K562 (cell line): Measurements from ENCODE around the gene TARBP2. TPM values are rescaled to one million over a fixed set of nuclear protein-coding genes. Genes with fewer than 3 reads are reported as not detected.

Experiments
- ATAC-seq: fragments of 200-7000 bp; cut with Tn5 transposase; 3 replicates; pipeline ENCODE4 v1.9.1; 2020; ENCODE audit warnings: moderate library complexity
- BruUV-seq: library from RNA; stranded (reverse); fragments of 400-500 nt; replicated peaks from 2 replicates; lab custom pipeline; 2021; lab: Mats Ljungman, UMichigan
- CTCF ChIA-PET: fragments of 300-600 bp; formaldehyde crosslinking; extraction: SDS; loops from one replicate; lab custom pipeline; 2021; ENCODE audit warnings: low intra/inter-chr PET ratio; lab: Yijun Ruan, JAX
- POLR2A ChIA-PET: fragments of 300-600, 350-650 bp; sonication (Branson Sonifier 250); formaldehyde crosslinking; extraction: SDS; loops from one replicate; lab custom pipeline; 2021; ENCODE audit warnings: antibody characterized with exemption, inconsistent platforms; lab: Yijun Ruan, JAX
- DNase-seq, 4 experiments: peaks; one replicate each; pipeline versions ENCODE4 v3.0.0 to v3.0.0-alpha.2; 2011 to 2018; ENCODE audit warnings: low spot score in 3 of 4, mixed read lengths in 3 of 4; ENCODE audit errors: extremely low read depth in 1 of 4
- FAIRE-seq: peaks from 2 replicates; lab custom pipeline; 2011; peaks lifted over from hg19 to GRCh38; lab: Jason Lieb, UNC
- H2AFZ ChIP-seq: 2 replicates; pipeline ENCODE4 v1.6.0; 2011; ENCODE audit warnings: low read depth, low read length, control low read depth, inconsistent platforms
- H3K27ac ChIP-seq: fragments of 200-600 bp; 3 replicates; pipeline ENCODE4 v1.8.0; 2011; ENCODE audit warnings: low read depth, mild to moderate bottlenecking, control low read depth, inconsistent platforms, low read length, moderate library complexity, mixed read lengths; ENCODE audit errors: extremely low read depth
- H3K27me3 ChIP-seq, 2 experiments: fragments of 300-600 bp in 1 of 2; 2 replicates in 1 of 2; 3 replicates in 1 of 2; pipeline versions ENCODE4 v1.6.0 to v1.8.0; 2011; ENCODE audit warnings: inconsistent platforms in 2 of 2, low read length in 2 of 2, mild to moderate bottlenecking in 1 of 2, mixed read lengths in 1 of 2, moderate library complexity in 1 of 2; ENCODE audit not compliant: control insufficient read depth in 2 of 2, insufficient read depth in 2 of 2
- H3K36me3 ChIP-seq: fragments of 300-600 bp; 3 replicates; pipeline ENCODE4 v1.8.0; 2011; ENCODE audit warnings: mild to moderate bottlenecking, low read length, inconsistent platforms; ENCODE audit not compliant: control insufficient read depth, insufficient read depth
- H3K4me1 ChIP-seq, 2 experiments: fragments of 200-600 bp in 1 of 2; replicated peaks in 1 of 2; 2 replicates in 1 of 2; 3 replicates in 1 of 2; pipeline versions ENCODE4 v1.5.1 to v1.8.0; 2011; ENCODE audit warnings: inconsistent platforms in 2 of 2, low read length in 2 of 2, mild to moderate bottlenecking in 1 of 2, mixed read lengths in 1 of 2, moderate library complexity in 1 of 2; ENCODE audit not compliant: control insufficient read depth in 2 of 2, insufficient read depth in 2 of 2
- H3K4me2 ChIP-seq: 2 replicates; pipeline ENCODE4 v1.6.1; 2011; ENCODE audit warnings: low read length, control low read depth, inconsistent platforms, mixed read lengths; ENCODE audit not compliant: insufficient read depth
- H3K4me3 ChIP-seq: fragments of 200-600 bp; sonication (generic), shearing (Covaris generic); 2 replicates; pipeline ENCODE4 v1.5.1; 2016; ENCODE audit warnings: control low read depth, inconsistent platforms
- H3K79me2 ChIP-seq: fragments of 200-600 bp; 3 replicates; pipeline ENCODE4 v1.8.0; 2011; ENCODE audit warnings: low read length, inconsistent platforms; ENCODE audit not compliant: control insufficient read depth, insufficient read depth
- H3K9ac ChIP-seq, 2 experiments: 2 replicates each; pipeline versions ENCODE4 v1.6.0 to v1.6.1; 2011; ENCODE audit warnings: low read depth in 2 of 2, low read length in 2 of 2, control low read depth in 1 of 2, inconsistent platforms in 1 of 2, mild to moderate bottlenecking in 1 of 2, mixed read lengths in 1 of 2; ENCODE audit not compliant: insufficient read depth in 1 of 2
- H3K9me1 ChIP-seq: one replicate; pipeline ENCODE4 v1.6.0; 2011; ENCODE audit warnings: inconsistent platforms, mild to moderate bottlenecking, low read length, moderate library complexity; ENCODE audit not compliant: control insufficient read depth, insufficient read depth
- H3K9me3 ChIP-seq: replicated peaks from 2 replicates; pipeline ENCODE4 v1.5.1; 2011; ENCODE audit warnings: low read depth, low read length, inconsistent platforms; ENCODE audit not compliant: control insufficient read depth, insufficient read depth
- H4K20me1 ChIP-seq: replicated peaks from 2 replicates; pipeline ENCODE4 v1.6.1; 2011; ENCODE audit warnings: low read length, inconsistent platforms, mixed read lengths; ENCODE audit not compliant: control insufficient read depth, insufficient read depth
- BRD4 ChIP-seq: fragments of 200-600 bp; sonication (generic); IDR thresholded peaks from 2 replicates; pipeline ENCODE4 v1.6.1; 2017; ENCODE audit warnings: inconsistent platforms
- HMBOX1 ChIP-seq: sonication (generic); IDR thresholded peaks from 2 replicates; pipeline ENCODE4 v1.6.1; 2016
- JUN ChIP-seq, 2 experiments: sonication (generic) in 1 of 2; formaldehyde crosslinking in 1 of 2; IDR thresholded peaks; 2 replicates each; pipeline versions ENCODE4 v1.6.1 to v1.8.0; 2012 to 2022; ENCODE audit warnings: borderline replicate concordance in 2 of 2, mild to moderate bottlenecking in 2 of 2, improper control_type of control experiment in 1 of 2, low read depth in 1 of 2, low read length in 1 of 2, missing genetic modification reagents in 1 of 2
- SMAD2 ChIP-seq: fragments of 150-350 bp; IDR thresholded peaks from 2 replicates; pipeline ENCODE4 v1.6.1; 2014; ENCODE audit warnings: low read depth, mild to moderate bottlenecking, low read length
- YY1 ChIP-seq, 3 experiments: IDR thresholded peaks; 2 replicates each; pipeline ENCODE4 v1.6.1; 2011; ENCODE audit warnings: low read length in 2 of 3, mild to moderate bottlenecking in 2 of 3, moderate library complexity in 2 of 3, borderline replicate concordance in 1 of 3, control low read depth in 1 of 3, low read depth in 1 of 3; ENCODE audit not compliant: insufficient read depth in 3 of 3, insufficient replicate concordance in 2 of 3, control insufficient read depth in 1 of 3, insufficient read length in 1 of 3; ENCODE audit errors: extremely low read depth in 1 of 3
- ZFP91 ChIP-seq: sonication (generic); formaldehyde crosslinking; IDR thresholded peaks from 2 replicates; pipeline ENCODE4 v1.8.0; 2022; ENCODE audit warnings: mild to moderate bottlenecking, missing genetic modification reagents
- ZNF143 ChIP-seq: sonication (generic); formaldehyde crosslinking; IDR thresholded peaks from 2 replicates; pipeline ENCODE4 v1.9.0; 2022; ENCODE audit warnings: mild to moderate bottlenecking, missing genetic modification reagents
- WGBS: fragments of 100-300 bp; shearing (Covaris generic); methylation state at CpG from one replicate; pipeline ENCODE4 v1.1.6; 2016; ENCODE audit warnings: low coverage, mixed read lengths; ENCODE audit not compliant: insufficient coverage; ENCODE audit errors: missing lambda C conversion rate; 5-methylcytosine and 5-hydroxymethylcytosine counted together
- in situ Hi-C: fragments of 300-500 bp; cut with MboI; formaldehyde crosslinking; loops from 4 replicates; pipeline ENCODE4 v1.15.0; 2018; ENCODE audit warnings: inconsistent platforms, mixed read lengths
- intact Hi-C: fragments of 100-400 bp; cut with micrococcal nuclease; formaldehyde crosslinking; loops from 2 replicates; pipeline ENCODE4 v1.14.2; 2022
- polyA plus RNA-seq, 8 experiments: library from polyadenylated mRNA; depleted of rRNA in 4 of 8; stranded (reverse) in 5 of 8; unstranded in 3 of 8; fragments of >200 nt; fragmentation: Nextera tagmentation in 2 of 8; fragmentation: Illumina TruSeq in 1 of 8; extraction: Ambion mirVana in 2 of 8; extraction: Trizol in 1 of 8; gene quantifications; 2 replicates each; pipeline versions ENCODE4 v1.2.1 to v1.2.3, GENCODE V29; 2011 to 2014; ENCODE audit warnings: inconsistent platforms in 1 of 8, missing spikeins in 1 of 8
- total RNA-seq, 7 experiments: library from RNA; depleted of rRNA in 6 of 7; stranded (reverse); fragments of >200 nt in 6 of 7; fragmentation: Illumina TruSeq in 2 of 7; extraction: Trizol in 2 of 7; gene quantifications; 2 replicates each; pipeline versions ENCODE4 v1.2.1 to v1.2.3, GENCODE V29; 2011 to 2021; ENCODE audit warnings: low replicate concordance in 1 of 7

The TARBP2 gene
- total and polyA plus RNA-seq, 9 of the 15 experiments (the other 6 are each of a cell fraction or from before 2014, with no cell fraction given): 5.6 to 69.0 (median 44.6) TPM

GRCh38 chr12:53502331-53502730 lies 1.2 kb downstream of the TARBP2 start (continued):
- TF ChIP-seq ZFP91 (CRISPR knock-in tag) (no peak), SMAD2 (no peak), YY1 (IDR thresholded peaks at IDR 0.05; ENCODE audit: borderline replicate concordance in 1 of 3, control insufficient read depth in 1 of 3, extremely low read depth in 1 of 3, insufficient read depth in 3 of 3, insufficient read length in 1 of 3, insufficient replicate concordance in 2 of 3, low read depth in 1 of 3, low read length in 2 of 3) (peak in 1 of 3 experiments; percentile 52), BRD4 (no peak)

GRCh38 chr12:53502983-53503728 lies 2.1 kb downstream of the TARBP2 start:
- intact Hi-C loops: loop anchor here (10.0 kb wide), 1 partner anchor 438 kb away; no protein-coding TSS in a partner anchor

More at GRCh38 chr12:53502983-53503728, 2.1 kb downstream of the TARBP2 start:
- H3K4me2 ChIP-seq: peak overlapping the region; percentile 100
- 77% methylated on average over 8 of the region's 10 CpGs for WGBS
- no peaks in the 10 kb centered on the region for H3K9me1 ChIP-seq
- peaks cover 27% of the 10 kb centered on the region for H3K79me2 ChIP-seq
- no peaks in the 10 kb centered on the region for H4K20me1 ChIP-seq
- peaks cover 41% of the 10 kb centered on the region; the same call in 2 of the 3 replicates for H3K36me3 ChIP-seq
- ChIA-PET CTCF (interaction anchor here (0.7 to 1.0 kb wide), 2 partner anchors 151 to 173 kb away, joined by 3 read pairs; partner anchors contain the start of gene ATP5MC2), POLR2A (interaction anchor here (0.7 to 2.7 kb wide), 4 partner anchors 9 to 327 kb away, joined by 3 to 15 read pairs (median 3); no protein-coding TSS in a partner anchor)
- H2AFZ ChIP-seq: no peak overlapping the region
- H3K27me3 ChIP-seq: no peaks in the 10 kb centered on the region
- no peak for FAIRE-seq
- no peak overlapping the region for H3K4me3 ChIP-seq
- peaks cover 21 to 40% of the 10 kb centered on the region in 2 experiments; a peak in 4 of 5 replicates for H3K4me1 ChIP-seq
- TF ChIP-seq HMBOX1 (no peak), ZNF143 (0 out of 2 replicates have a peak, but pooled peaks have one; percentile 29), JUN (IDR thresholded peaks at IDR 0.05; ENCODE audit: borderline replicate concordance, low read depth, low read length) (no peak), JUN (CRISPR knock-in tag; IDR thresholded peaks at IDR 0.05; ENCODE audit: borderline replicate concordance) (0 out of 2 replicates have a peak, but pooled peaks have one; percentile 35)
- no TSS peak for BruUV-seq
- peak overlapping the region in 1 of 2 experiments; percentile 80; a peak in 2 of 4 replicates for H3K9ac ChIP-seq
- ATAC-seq: no peak
- H3K9me3 ChIP-seq: no peaks in the 10 kb centered on the region
- in situ Hi-C loops: loop anchor here (10.0 kb wide), 1 partner anchor 178 kb away; the partner anchor contains the start of gene AAAS
- DNase-seq: no peak
- H3K27ac ChIP-seq: peak overlapping the region; percentile 97; the same call in 1 of the 3 replicates
